Subcutaneous abdominal adipose tissue (tissue), 5 donors: Measurements from ENCODE around the gene CGGBP1.

Experiments
- H3K27ac ChIP-seq: one replicate; pipeline ENCODE4 v1.7.0; 2013; ENCODE audit warnings: low read depth, mild to moderate bottlenecking, inconsistent platforms, low read length, moderate library complexity
- H3K27me3 ChIP-seq, 5 donors: one replicate each; pipeline ENCODE4 v1.7.0; 2013; ENCODE audit warnings: low read length in 5 of 5, inconsistent platforms in 1 of 5; ENCODE audit not compliant: control insufficient read depth in 5 of 5, insufficient read depth in 4 of 5
- H3K36me3 ChIP-seq, 5 donors: one replicate each; pipeline ENCODE4 v1.7.0; 2013; ENCODE audit warnings: low read length in 5 of 5; ENCODE audit not compliant: control insufficient read depth in 5 of 5, insufficient read depth in 5 of 5
- H3K4me1 ChIP-seq, 5 donors: one replicate each; pipeline ENCODE4 v1.7.0; 2013; ENCODE audit warnings: low read length in 5 of 5, mild to moderate bottlenecking in 3 of 5, moderate library complexity in 1 of 5; ENCODE audit not compliant: control insufficient read depth in 5 of 5, insufficient read depth in 5 of 5
- H3K4me3 ChIP-seq, 5 donors: one replicate each; pipeline ENCODE4 v1.7.0; 2013; ENCODE audit warnings: low read length in 5 of 5, low read depth in 1 of 5
- H3K9ac ChIP-seq, 5 donors: one replicate each; pipeline ENCODE4 v1.7.0; 2013; ENCODE audit warnings: low read length in 5 of 5, mild to moderate bottlenecking in 4 of 5, moderate library complexity in 3 of 5
- H3K9me3 ChIP-seq, 5 donors: one replicate each; pipeline ENCODE4 v1.7.0; 2013; ENCODE audit warnings: low read length in 5 of 5; ENCODE audit not compliant: control insufficient read depth in 5 of 5
- donor health status: healthy.
- donor health status: healthy.
- donor health status: healthy.
- donor health status: healthy.
- donor health status: healthy.

Gene CGGBP1

DNA sequence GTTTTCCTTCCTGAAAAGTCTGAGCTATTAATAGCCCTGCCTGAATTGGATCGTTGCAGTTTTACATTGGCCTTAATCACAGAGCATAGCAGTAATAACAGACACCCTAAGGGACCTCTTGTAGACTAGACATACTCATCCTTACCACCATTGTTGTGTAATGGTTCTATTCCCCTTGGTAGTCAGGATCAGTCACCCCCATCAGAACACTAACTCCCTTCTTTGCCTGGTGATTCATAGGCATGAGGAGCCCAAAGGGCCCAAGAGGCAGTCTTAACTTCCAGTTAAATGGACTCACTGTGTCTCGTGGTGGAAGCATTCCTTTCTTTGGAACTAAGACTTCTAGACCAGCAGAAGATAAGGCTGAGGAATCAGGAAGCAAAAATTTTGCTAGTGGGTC, 20.2 kb downstream of the CGGBP1 start:
- no peak overlapping the region for H3K9ac ChIP-seq
- H3K4me1 ChIP-seq: peaks cover 0 to 6% (median 0%) of the 10 kb centered on the region in 5 donors
- H3K9me3 ChIP-seq: peaks cover 0 to 2% (median 0%) of the 10 kb centered on the region in 5 donors
- H3K27me3 ChIP-seq: no peaks in the 10 kb centered on the region
- H3K27ac ChIP-seq: no peak overlapping the region
- H3K4me3 ChIP-seq: no peak overlapping the region
- H3K36me3 ChIP-seq: no peaks in the 10 kb centered on the region

DNA sequence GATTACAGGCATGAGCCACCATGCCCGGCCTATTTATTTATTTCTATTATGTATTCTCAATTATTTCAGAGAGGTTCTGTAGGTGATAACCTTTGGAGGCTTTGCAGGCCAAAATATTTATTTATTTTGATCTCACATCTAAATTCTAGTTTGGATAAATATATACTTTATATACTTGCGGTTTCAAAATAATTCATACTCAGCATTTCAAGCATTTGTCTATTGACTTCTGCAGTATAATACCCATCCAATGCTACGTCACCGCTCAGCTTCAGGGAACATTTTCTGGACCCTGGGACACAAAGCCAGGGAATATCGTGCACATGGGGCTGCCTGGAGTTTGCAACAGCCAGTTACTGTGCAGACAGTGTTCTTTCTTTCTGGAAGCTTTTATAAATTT, 22.6 kb downstream of the CGGBP1 start:
- H3K27me3 ChIP-seq: no peaks in the 10 kb centered on the region
- H3K9ac ChIP-seq: no peak overlapping the region
- H3K27ac ChIP-seq: no peak overlapping the region
- H3K4me3 ChIP-seq: no peak overlapping the region
- H3K36me3 ChIP-seq: no peaks in the 10 kb centered on the region
- H3K9me3 ChIP-seq: peaks cover 0 to 2% (median 0%) of the 10 kb centered on the region in 5 donors
- H3K4me1 ChIP-seq: peaks cover 0 to 17% (median 11%) of the 10 kb centered on the region in 5 donors

DNA sequence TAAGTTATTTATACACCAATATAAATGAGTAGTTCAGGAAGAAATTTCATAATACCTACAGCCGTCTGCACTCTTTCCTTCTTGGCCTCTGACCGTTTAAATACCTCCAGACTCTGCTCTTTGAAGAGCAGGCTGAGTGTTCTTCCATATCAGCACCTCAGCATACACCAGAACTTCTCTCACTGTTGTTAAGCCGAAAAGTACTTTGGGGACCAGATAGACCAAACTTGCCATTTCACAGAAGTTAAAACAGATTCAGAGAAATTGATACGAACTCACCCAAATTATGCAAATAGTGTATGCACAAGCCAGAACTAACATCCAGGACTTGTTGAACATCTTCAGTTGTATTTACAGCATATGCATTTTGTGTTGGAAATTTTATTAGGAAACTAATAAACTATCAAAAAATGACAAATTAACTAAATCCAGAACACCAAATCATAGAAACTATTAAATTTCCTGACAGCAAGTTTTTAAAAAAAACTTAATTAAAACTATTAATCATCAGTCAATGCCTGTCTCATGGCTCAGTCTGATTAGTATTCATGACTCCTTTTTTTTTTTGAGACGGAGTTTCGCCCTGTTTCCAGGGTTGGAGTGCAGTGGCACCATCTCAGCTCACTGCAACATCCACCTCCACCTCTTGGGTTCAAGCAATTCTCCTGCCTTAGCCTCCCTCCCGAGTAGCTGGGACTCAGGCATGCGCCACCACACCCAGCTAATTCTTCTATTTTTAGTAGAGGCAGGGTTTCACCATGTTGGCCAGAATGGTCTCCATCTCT, 24.1 kb downstream of the CGGBP1 start:
- Histone ChIP-seq H3K27me3 (no peaks in the 10 kb centered on the region), H3K27ac (no peak overlapping the region), H3K4me1 (peaks cover 0 to 20% (median 12%) of the 10 kb centered on the region in 5 donors), H3K4me3 (no peak overlapping the region), H3K9ac (no peak overlapping the region), H3K9me3 (peaks cover 0 to 2% (median 0%) of the 10 kb centered on the region in 5 donors), H3K36me3 (no peaks in the 10 kb centered on the region)

DNA sequence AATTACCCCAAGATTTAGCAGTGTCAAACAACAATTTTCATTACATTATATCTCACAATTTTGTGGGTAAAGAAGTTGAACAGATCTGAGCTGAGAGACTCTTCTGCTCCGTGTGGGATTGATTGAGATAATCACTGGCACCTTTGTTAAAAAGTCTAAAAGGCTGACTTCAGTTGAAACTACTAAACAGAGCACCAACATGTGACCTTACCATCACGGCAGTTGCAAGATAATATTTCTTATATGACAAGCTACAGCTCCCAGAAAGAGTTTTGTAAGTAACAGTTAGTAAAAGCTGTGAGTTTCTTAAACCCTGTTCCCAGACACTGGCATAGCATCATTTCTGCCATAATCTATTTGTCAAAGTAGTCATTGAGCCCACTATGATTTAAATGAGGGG, 25.0 kb downstream of the CGGBP1 start:
- Histone ChIP-seq H3K27me3 (no peaks in the 10 kb centered on the region), H3K4me1 (peaks cover 0 to 20% (median 12%) of the 10 kb centered on the region in 5 donors), H3K27ac (no peak overlapping the region), H3K9me3 (peaks cover 0 to 2% (median 0%) of the 10 kb centered on the region in 5 donors), H3K9ac (no peak overlapping the region), H3K36me3 (no peaks in the 10 kb centered on the region), H3K4me3 (no peak overlapping the region)

DNA sequence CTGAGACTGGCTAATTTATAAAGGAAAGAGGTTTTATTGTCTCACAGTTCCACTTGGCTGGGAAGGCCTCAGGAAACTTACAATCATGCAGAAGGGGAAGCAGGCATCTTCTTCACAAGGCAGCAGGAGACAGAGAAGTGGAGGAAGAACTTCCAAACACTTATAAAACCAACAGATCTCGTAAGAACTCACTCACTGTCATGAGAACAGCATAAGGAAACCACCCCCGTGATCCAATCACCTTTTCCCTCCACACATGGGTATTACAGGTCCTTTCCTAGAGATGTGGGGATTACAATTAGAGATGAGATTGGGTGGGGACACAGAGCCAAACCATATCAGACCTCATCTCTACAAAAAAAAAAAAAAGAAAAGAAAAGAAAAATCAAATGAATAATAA, 25.7 kb downstream of the CGGBP1 start:
- peaks cover 0 to 7% (median 0%) of the 10 kb centered on the region in 5 donors for H3K9me3 ChIP-seq
- no peak overlapping the region for H3K4me3 ChIP-seq
- no peaks in the 10 kb centered on the region for H3K36me3 ChIP-seq
- no peak overlapping the region for H3K27ac ChIP-seq
- no peaks in the 10 kb centered on the region for H3K27me3 ChIP-seq
- H3K9ac ChIP-seq: no peak overlapping the region
- H3K4me1 ChIP-seq: peaks cover 0 to 20% (median 12%) of the 10 kb centered on the region in 5 donors

GRCh38 chr3:88032245-88032644, 26.6 kb downstream of the CGGBP1 start:
- Histone ChIP-seq H3K27me3 (no peaks in the 10 kb centered on the region), H3K9me3 (peaks cover 0 to 16% (median 0%) of the 10 kb centered on the region in 5 donors), H3K4me3 (peak overlapping the region; percentile 55 to 79 (median 72)), H3K36me3 (no peaks in the 10 kb centered on the region), H3K4me1 (peaks cover 0 to 20% (median 12%) of the 10 kb centered on the region in 5 donors), H3K9ac (peak overlapping the region; percentile 39 to 70 (median 57)), H3K27ac (peak overlapping the region; percentile 65)

DNA sequence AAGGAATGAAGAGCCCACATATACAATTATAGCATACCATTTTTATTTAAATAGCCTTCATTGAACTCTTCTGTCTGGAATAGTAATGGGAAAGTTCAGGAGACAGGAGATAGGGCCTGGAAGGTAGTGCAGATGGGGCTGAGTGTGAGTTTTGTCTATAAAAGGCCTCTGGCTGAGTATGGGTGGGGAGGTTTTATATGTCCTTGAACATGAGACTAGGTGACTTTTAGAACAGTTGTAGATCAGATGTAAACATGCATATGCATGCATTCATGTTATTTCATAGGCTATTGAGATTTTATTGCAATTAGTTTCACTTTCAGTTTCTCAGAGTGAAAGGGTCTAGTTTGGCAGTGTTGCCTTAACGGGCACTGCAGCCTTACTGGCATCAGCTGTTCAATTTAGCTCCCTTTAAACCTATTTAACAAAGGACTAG, 27.1 kb downstream of the CGGBP1 start:
- no peaks in the 10 kb centered on the region for H3K36me3 ChIP-seq
- H3K4me1 ChIP-seq: peaks cover 0 to 20% (median 12%) of the 10 kb centered on the region in 5 donors
- peaks cover 0 to 21% (median 4%) of the 10 kb centered on the region in 5 donors for H3K9me3 ChIP-seq
- peak overlapping the region; percentile 55 to 79 (median 72) for H3K4me3 ChIP-seq
- H3K9ac ChIP-seq: peak overlapping the region; percentile 56 to 85 (median 68)
- H3K27me3 ChIP-seq: no peaks in the 10 kb centered on the region
- peak overlapping the region; percentile 65 for H3K27ac ChIP-seq

GRCh38 chr3:88030210-88030609, 28.6 kb downstream of the CGGBP1 start:
- H3K9ac ChIP-seq: peak overlapping the region in 1 of 5 donors; percentile 51
- H3K27me3 ChIP-seq: no peaks in the 10 kb centered on the region
- H3K36me3 ChIP-seq: no peaks in the 10 kb centered on the region
- no peak overlapping the region for H3K27ac ChIP-seq
- H3K4me1 ChIP-seq: peaks cover 0 to 20% (median 12%) of the 10 kb centered on the region in 5 donors
- peak overlapping the region in 4 of 5 donors; percentile 4 to 58 (median 34) for H3K4me3 ChIP-seq
- H3K9me3 ChIP-seq: peaks cover 0 to 32% (median 14%) of the 10 kb centered on the region in 5 donors

- H3K9me3 ChIP-seq: peaks cover 0 to 32% (median 14%) of the 10 kb centered on the region in 5 donors
- H3K27ac ChIP-seq: no peak overlapping the region
- no peaks in the 10 kb centered on the region for H3K36me3 ChIP-seq
- H3K4me1 ChIP-seq: peaks cover 0 to 14% (median 12%) of the 10 kb centered on the region in 5 donors
- H3K4me3 ChIP-seq: no peak overlapping the region
- H3K9ac ChIP-seq: no peak overlapping the region
- no peaks in the 10 kb centered on the region for H3K27me3 ChIP-seq
Measured at GRCh38 chr3:88028876-88029275, 29.9 kb downstream of the CGGBP1 start.

GRCh38 chr3:88025001-88025552, 33.7 kb downstream of the CGGBP1 start:
- no peak overlapping the region for H3K27ac ChIP-seq
- no peaks in the 10 kb centered on the region for H3K27me3 ChIP-seq
- peaks cover 0 to 32% (median 14%) of the 10 kb centered on the region in 5 donors for H3K9me3 ChIP-seq
- H3K4me3 ChIP-seq: no peak overlapping the region
- no peaks in the 10 kb centered on the region for H3K36me3 ChIP-seq
- no peaks in the 10 kb centered on the region for H3K4me1 ChIP-seq
- no peak overlapping the region for H3K9ac ChIP-seq
